B cell (primary cell): Measurements from ENCODE around the gene TMEM98. TPM values are rescaled to one million over a fixed set of nuclear protein-coding genes. Genes with fewer than 3 reads are reported as not detected.

ENCODE experiments used
- ATAC-seq: fragments of 200-7000 bp; cut with Tn5 transposase; one replicate; pipeline ENCODE4 v1.10.0; 2021; ENCODE audit warnings: low read depth, mild to moderate bottlenecking, moderate number of reproducible peaks, moderate library complexity
- CTCF ChIA-PET: fragments of 350-600 bp; sonication (Branson Sonifier 250); formaldehyde crosslinking; loops from one replicate; lab custom pipeline; 2021; ENCODE audit warnings: antibody characterized with exemption, inconsistent platforms; lab: Charles Lee
- POLR2A ChIA-PET: fragments of 350-600 bp; sonication (Branson Sonifier 250); formaldehyde crosslinking; loops from one replicate; lab custom pipeline; 2021; ENCODE audit warnings: antibody characterized with exemption; lab: Charles Lee
- DNase-seq: peaks from one replicate; pipeline ENCODE4 v3.0.0; 2013
- H2AFZ ChIP-seq: 2 replicates; pipeline ENCODE4 v1.6.1; 2012; ENCODE audit warnings: mild to moderate bottlenecking, low read depth, low read length; ENCODE audit not compliant: insufficient read depth, poor library complexity, severe bottlenecking
- H3K27ac ChIP-seq, 2 donors: 1 replicate in 1 of 2; 2 replicates in 1 of 2; pipeline ENCODE4 v1.5.1; 2012 to 2013; ENCODE audit warnings: low read length in 2 of 2, mild to moderate bottlenecking in 2 of 2, moderate library complexity in 1 of 2
- H3K27me3 ChIP-seq, 4 experiments: fragments of 200-600 bp in 1 of 4; sonication (generic) in 1 of 4; replicated peaks in 1 of 4; 1 replicate in 2 of 4; 2 replicates in 2 of 4; pipeline versions ENCODE4 v1.6.1 to v1.7.0; 2013 to 2016; ENCODE audit warnings: low read length in 3 of 4, mild to moderate bottlenecking in 2 of 4, mixed read lengths in 1 of 4, moderate library complexity in 1 of 4; ENCODE audit not compliant: insufficient read depth in 4 of 4, control insufficient read depth in 3 of 4; ENCODE audit errors: control extremely low read depth in 1 of 4
- H3K36me3 ChIP-seq, 2 experiments: replicated peaks in 1 of 2; 1 replicate in 1 of 2; 2 replicates in 1 of 2; pipeline versions ENCODE4 v1.6.1 to v1.7.1; 2013; ENCODE audit warnings: low read length in 1 of 2; ENCODE audit not compliant: insufficient read depth in 2 of 2, control insufficient read depth in 1 of 2; ENCODE audit errors: control extremely low read depth in 1 of 2, extremely low read depth in 1 of 2
- H3K4me1 ChIP-seq, 2 donors: fragments of 200-600 bp in 1 of 2; sonication (generic) in 1 of 2; 1 replicate in 1 of 2; 2 replicates in 1 of 2; pipeline versions ENCODE4 v1.5.1 to v1.6.1; 2013 to 2017; ENCODE audit warnings: low read length in 2 of 2; ENCODE audit not compliant: control insufficient read depth in 2 of 2, insufficient read depth in 2 of 2
- H3K4me2 ChIP-seq: replicated peaks from 2 replicates; pipeline ENCODE3; 2012; ENCODE audit warnings: mild to moderate bottlenecking, low read depth, low read length; ENCODE audit not compliant: poor library complexity, severe bottlenecking
- H3K4me3 ChIP-seq, 5 experiments: fragments of 200-600 bp in 1 of 5; sonication (generic) in 1 of 5; 1 replicate in 3 of 5; 2 replicates in 2 of 5; pipeline versions ENCODE4 v1.5.1 to v1.7.0; 2011 to 2016; ENCODE audit warnings: low read length in 4 of 5, mild to moderate bottlenecking in 4 of 5, low read depth in 2 of 5, control low read depth in 1 of 5, moderate library complexity in 1 of 5; ENCODE audit not compliant: insufficient read depth in 1 of 5; ENCODE audit errors: control extremely low read depth in 1 of 5, extremely low read depth in 1 of 5
- H3K79me2 ChIP-seq: fragments of 200-600 bp; sonication (generic); one replicate; pipeline ENCODE4 v1.6.0; 2016; ENCODE audit warnings: low read length; ENCODE audit not compliant: control insufficient read depth, insufficient read depth
- H3K9ac ChIP-seq: fragments of 200-600 bp; sonication (generic); 2 replicates; pipeline ENCODE4 v1.6.1; 2017; ENCODE audit warnings: mild to moderate bottlenecking, low read length, moderate library complexity
- H3K9me3 ChIP-seq, 3 donors: one replicate each; pipeline versions ENCODE4 v1.6.1 to v1.7.1; 2013; ENCODE audit warnings: low read length in 2 of 3; ENCODE audit not compliant: control insufficient read depth in 2 of 3, insufficient read depth in 1 of 3; ENCODE audit errors: control extremely low read depth in 1 of 3
- H4K20me1 ChIP-seq: 2 replicates; pipeline ENCODE4 v1.6.0; 2012; ENCODE audit warnings: mild to moderate bottlenecking, low read length; ENCODE audit not compliant: insufficient read depth, control insufficient read depth, poor library complexity, severe bottlenecking
- H3K27ac Mint-ChIP-seq: one replicate; pipeline ENCODE4 v1.8.0; 2021; ENCODE audit warnings: mixed read lengths
- H3K27me3 Mint-ChIP-seq: one replicate; pipeline ENCODE4 v1.8.0; 2021; ENCODE audit warnings: mixed read lengths
- H3K4me1 Mint-ChIP-seq: one replicate; pipeline ENCODE4 v1.8.0; 2021; ENCODE audit warnings: mixed read lengths
- H3K4me3 Mint-ChIP-seq: one replicate; pipeline ENCODE4 v1.8.0; 2021; ENCODE audit warnings: mixed read lengths
- H3K9me3 Mint-ChIP-seq: one replicate; pipeline ENCODE4 v1.8.0; 2022; ENCODE audit warnings: mixed read lengths; ENCODE audit not compliant: insufficient read depth
- EZH2 ChIP-seq: IDR thresholded peaks from 2 replicates; pipeline ENCODE4 v1.6.1; 2012; ENCODE audit warnings: borderline replicate concordance, low read depth, mild to moderate bottlenecking, moderate library complexity, low read length; ENCODE audit not compliant: insufficient read depth, poor library complexity, severe bottlenecking
- WGBS: methylation state at CpG from one replicate; pipeline ENCODE4 v1.1.5; 2013; ENCODE audit warnings: missing lambda C conversion rate; ENCODE audit not compliant: insufficient coverage; 5-methylcytosine and 5-hydroxymethylcytosine counted together
- intact Hi-C: fragments of 100-400 bp; cut with micrococcal nuclease; formaldehyde crosslinking; loops from one replicate; pipeline ENCODE4 v1.10.0; 2022
- polyA plus RNA-seq: library from polyadenylated mRNA; depleted of rRNA; stranded (reverse); fragments of >200 nt; gene quantifications from 2 replicates; pipeline ENCODE4 v1.2.3, GENCODE V29; 2012
- total RNA-seq, 2 donors: library from RNA; stranded (reverse); fragments of 120-200 nt in 1 of 2; gene quantifications; 1 replicate in 1 of 2; 2 replicates in 1 of 2; pipeline versions ENCODE4 v1.2.3 to v1.2.4, GENCODE V29; 2013 to 2022
- TF ChIP-seq, protein P1 (sequence below): fragments of 200-600 bp; IDR thresholded peaks from one replicate; pipeline ENCODE4 v1.8.0; 2022; ENCODE audit warnings: antibody characterized with exemption, mild to moderate bottlenecking

The TMEM98 gene
- total and polyA plus RNA-seq, 2 donors (not counting 1 experiment from before 2014, with no cell fraction given): not detected

DNA sequence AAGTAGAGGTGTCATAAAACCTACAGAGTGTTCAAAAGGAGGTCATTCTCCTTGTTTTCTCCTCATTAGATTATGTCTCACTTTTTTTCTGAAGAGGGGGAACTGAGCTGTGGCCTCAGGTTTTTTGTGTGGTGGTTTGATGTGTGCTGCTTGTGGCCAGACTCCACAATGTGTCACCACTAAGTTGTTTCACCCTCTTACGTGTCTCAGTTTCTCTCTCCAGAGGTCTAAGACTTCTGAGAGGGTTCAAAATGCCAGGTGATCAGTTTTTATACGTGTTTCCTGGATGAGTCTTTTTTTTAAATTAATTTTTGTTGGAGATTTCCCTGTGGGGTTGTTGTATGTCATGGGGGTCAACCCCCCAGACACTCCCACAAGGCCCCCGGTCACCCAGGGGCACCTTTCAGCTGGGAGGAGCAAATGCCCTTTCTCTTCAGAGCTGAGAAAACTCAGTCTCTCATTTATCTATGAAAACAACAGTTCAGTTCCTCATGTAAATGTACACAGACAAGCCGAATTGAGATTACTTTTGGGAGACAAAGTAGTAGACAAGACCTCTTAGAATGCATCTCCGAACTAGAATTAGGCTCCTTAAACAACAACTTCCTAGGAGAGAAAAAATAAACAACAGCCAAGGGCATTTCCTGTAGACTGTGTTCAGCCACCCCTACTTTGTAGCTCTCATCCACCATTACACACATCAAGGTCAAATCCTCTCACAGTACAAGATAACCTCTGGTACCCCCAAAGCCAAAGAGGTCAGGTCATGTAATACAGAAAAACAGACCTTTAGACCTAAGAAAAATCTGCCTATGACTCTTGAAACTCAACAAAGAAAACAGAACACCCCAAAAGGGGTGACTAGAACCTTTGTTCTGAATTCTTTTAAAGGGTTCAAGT lies 23.9 kb upstream of the TMEM98 start:
- H3K4me1 Mint-ChIP-seq: no peaks in the 10 kb centered on the region
- H3K4me3 Mint-ChIP-seq: no peak overlapping the region
- H3K9ac ChIP-seq: no peak overlapping the region
- H3K4me2 ChIP-seq: no peak overlapping the region
- H3K27ac Mint-ChIP-seq: no peak overlapping the region
- H3K9me3 ChIP-seq: no peaks in the 10 kb centered on the region
- H3K79me2 ChIP-seq: no peaks in the 10 kb centered on the region
- no peaks in the 10 kb centered on the region for H3K4me1 ChIP-seq
- POLR2A ChIA-PET: interaction anchor here (0.5 kb wide), 1 partner anchor 95 kb away, joined by 7 read pairs; no protein-coding TSS in a partner anchor
- no peaks in the 10 kb centered on the region for H4K20me1 ChIP-seq
- H3K27ac ChIP-seq: no peak overlapping the region
- no peaks in the 10 kb centered on the region for H3K9me3 Mint-ChIP-seq
- no peak overlapping the region for H3K4me3 ChIP-seq
- intact Hi-C loops: no loop called here
- TF ChIP-seq, protein P1, sequence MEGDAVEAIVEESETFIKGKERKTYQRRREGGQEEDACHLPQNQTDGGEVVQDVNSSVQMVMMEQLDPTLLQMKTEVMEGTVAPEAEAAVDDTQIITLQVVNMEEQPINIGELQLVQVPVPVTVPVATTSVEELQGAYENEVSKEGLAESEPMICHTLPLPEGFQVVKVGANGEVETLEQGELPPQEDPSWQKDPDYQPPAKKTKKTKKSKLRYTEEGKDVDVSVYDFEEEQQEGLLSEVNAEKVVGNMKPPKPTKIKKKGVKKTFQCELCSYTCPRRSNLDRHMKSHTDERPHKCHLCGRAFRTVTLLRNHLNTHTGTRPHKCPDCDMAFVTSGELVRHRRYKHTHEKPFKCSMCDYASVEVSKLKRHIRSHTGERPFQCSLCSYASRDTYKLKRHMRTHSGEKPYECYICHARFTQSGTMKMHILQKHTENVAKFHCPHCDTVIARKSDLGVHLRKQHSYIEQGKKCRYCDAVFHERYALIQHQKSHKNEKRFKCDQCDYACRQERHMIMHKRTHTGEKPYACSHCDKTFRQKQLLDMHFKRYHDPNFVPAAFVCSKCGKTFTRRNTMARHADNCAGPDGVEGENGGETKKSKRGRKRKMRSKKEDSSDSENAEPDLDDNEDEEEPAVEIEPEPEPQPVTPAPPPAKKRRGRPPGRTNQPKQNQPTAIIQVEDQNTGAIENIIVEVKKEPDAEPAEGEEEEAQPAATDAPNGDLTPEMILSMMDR: no peak
- TF ChIP-seq EZH2: no peak
- H3K27me3 Mint-ChIP-seq: peaks cover 12% of the 10 kb centered on the region
- WGBS: 100% methylated on average over 1 of the region's 5 CpGs
- CTCF ChIA-PET: interaction anchor here (1.4 kb wide), 1 partner anchor 27 kb away, joined by 5 read pairs; the partner anchor contains the start of gene MYO1D
- no peak for DNase-seq
- peaks cover 0 to 4% (median 1%) of the 10 kb centered on the region in 4 experiments for H3K27me3 ChIP-seq
- no peaks in the 10 kb centered on the region for H3K36me3 ChIP-seq
- ATAC-seq: no peak
- no peak overlapping the region for H2AFZ ChIP-seq

DNA sequence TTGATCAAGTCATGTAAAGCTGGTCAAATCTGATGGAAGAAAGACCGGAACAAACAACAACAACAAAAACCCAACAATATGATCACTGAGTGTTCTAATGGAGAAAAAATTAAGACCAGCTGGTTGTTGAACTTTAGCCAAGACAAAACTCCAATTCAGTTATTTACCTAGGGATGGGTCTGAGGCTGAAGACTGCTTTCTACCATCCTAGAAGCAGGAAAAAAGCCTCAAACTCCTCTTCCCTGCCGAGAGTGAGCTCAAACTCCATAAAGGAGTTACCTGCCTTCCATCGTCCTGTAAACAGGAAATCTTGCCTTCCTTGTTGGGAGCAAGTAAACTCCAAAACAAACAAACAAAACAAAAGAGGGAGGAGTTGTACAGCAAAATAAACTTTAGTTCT lies 23.1 kb upstream of the TMEM98 start:
- Mint-ChIP-seq H3K27ac (no peak overlapping the region), H3K9me3 (no peaks in the 10 kb centered on the region), H3K27me3 (peaks cover 12% of the 10 kb centered on the region), H3K4me1 (peaks cover 2% of the 10 kb centered on the region), H3K4me3 (no peak overlapping the region)
- CTCF ChIA-PET: interaction anchor here (1.4 kb wide), 1 partner anchor 28 kb away, joined by 5 read pairs; the partner anchor contains the start of gene MYO1D
- no peak for TF ChIP-seq EZH2
- TF ChIP-seq, protein P1: no peak
- no CpG with 5 or more reads among the region's 3 CpGs for WGBS
- Histone ChIP-seq H2AFZ (no peak overlapping the region), H3K4me3 (no peak overlapping the region), H4K20me1 (no peaks in the 10 kb centered on the region), H3K27ac (no peak overlapping the region), H3K9ac (no peak overlapping the region), H3K36me3 (no peaks in the 10 kb centered on the region), H3K4me1 (no peaks in the 10 kb centered on the region), H3K79me2 (no peaks in the 10 kb centered on the region), H3K9me3 (no peaks in the 10 kb centered on the region), H3K4me2 (no peak overlapping the region), H3K27me3 (peaks cover 0 to 4% (median 1%) of the 10 kb centered on the region in 4 experiments)
- POLR2A ChIA-PET: no interaction called here
- ATAC-seq: no peak
- no peak for DNase-seq
- intact Hi-C loops: no loop called here
